Measurements from ENCODE around the gene ZNF639.

- TF ChIP-seq YY1 (IDR thresholded peaks at IDR 0.05; ENCODE audit: low read depth) (no peak), EP300 (IDR thresholded peaks at IDR 0.05; ENCODE audit: borderline replicate concordance) (no peak), TAF1 (IDR thresholded peaks at IDR 0.05; ENCODE audit: low read depth) (no peak), MAX (IDR thresholded peaks at IDR 0.05) (no peak)
These were observed 24.7 kb upstream of the ZNF639 start for GRCh38 chr3:179297971-179298725.

Data from Ishikawa (cell line).